Astrocyte of the cerebellum (primary cell): ENCODE measurements around the gene MAML2.

Source experiments
- DNase-seq: peaks from one replicate; pipeline ENCODE4 v3.0.0-alpha.2; 2011; ENCODE audit warnings: low read depth
- H3K4me3 ChIP-seq: 2 replicates; pipeline ENCODE4 v1.5.1; 2011; ENCODE audit warnings: mild to moderate bottlenecking, low read depth, low read length, moderate library complexity
- in situ Hi-C: cut with HindIII; loops from 2 replicates; pipeline ENCODE4 v1.10.0; 2017; ENCODE audit warnings: low sequenced_read_pairs
- TF ChIP-seq, protein P1 (sequence below): IDR thresholded peaks from 2 replicates; pipeline ENCODE4 v1.5.1; 2012; ENCODE audit warnings: low read length, low read depth, moderate library complexity, mild to moderate bottlenecking; ENCODE audit errors: missing control alignments

The MAML2 gene

GRCh38 chr11:96105944-96106343 is 237.1 kb downstream of the MAML2 start:
- TF ChIP-seq, protein P1, sequence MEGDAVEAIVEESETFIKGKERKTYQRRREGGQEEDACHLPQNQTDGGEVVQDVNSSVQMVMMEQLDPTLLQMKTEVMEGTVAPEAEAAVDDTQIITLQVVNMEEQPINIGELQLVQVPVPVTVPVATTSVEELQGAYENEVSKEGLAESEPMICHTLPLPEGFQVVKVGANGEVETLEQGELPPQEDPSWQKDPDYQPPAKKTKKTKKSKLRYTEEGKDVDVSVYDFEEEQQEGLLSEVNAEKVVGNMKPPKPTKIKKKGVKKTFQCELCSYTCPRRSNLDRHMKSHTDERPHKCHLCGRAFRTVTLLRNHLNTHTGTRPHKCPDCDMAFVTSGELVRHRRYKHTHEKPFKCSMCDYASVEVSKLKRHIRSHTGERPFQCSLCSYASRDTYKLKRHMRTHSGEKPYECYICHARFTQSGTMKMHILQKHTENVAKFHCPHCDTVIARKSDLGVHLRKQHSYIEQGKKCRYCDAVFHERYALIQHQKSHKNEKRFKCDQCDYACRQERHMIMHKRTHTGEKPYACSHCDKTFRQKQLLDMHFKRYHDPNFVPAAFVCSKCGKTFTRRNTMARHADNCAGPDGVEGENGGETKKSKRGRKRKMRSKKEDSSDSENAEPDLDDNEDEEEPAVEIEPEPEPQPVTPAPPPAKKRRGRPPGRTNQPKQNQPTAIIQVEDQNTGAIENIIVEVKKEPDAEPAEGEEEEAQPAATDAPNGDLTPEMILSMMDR: no peak
- H3K4me3 ChIP-seq: no peak overlapping the region
- in situ Hi-C loops: no loop called here
- DNase-seq: no peak

GRCh38 chr11:96105197-96105895 is 237.6 kb downstream of the MAML2 start:
- no peak for DNase-seq
- in situ Hi-C loops: no loop called here
- TF ChIP-seq, protein P1: no peak
- H3K4me3 ChIP-seq: no peak overlapping the region

DNA sequence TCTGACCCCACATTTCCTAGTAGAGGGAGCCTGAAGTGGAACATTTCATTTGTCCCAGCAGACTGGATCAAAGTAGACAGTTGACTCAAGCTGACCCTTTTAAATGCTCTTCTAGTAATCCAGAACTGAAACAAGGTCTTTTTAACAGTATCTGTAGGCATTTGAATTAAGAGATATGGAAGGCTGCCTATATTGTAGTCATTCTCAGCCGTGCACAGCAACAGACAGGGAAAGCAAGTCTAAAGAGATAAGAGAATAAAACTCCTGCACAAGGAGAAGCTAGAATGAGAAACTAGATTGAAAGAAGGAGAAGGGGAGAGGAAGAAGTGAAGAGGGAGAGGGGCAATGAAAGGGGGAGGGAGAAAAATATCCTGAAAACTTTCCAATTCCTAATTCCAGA is 238.5 kb downstream of the MAML2 start:
- in situ Hi-C loops: no loop called here
- H3K4me3 ChIP-seq: no peak overlapping the region
- TF ChIP-seq, protein P1: no peak
- DNase-seq: no peak

GRCh38 chr11:96103721-96104120 is 239.3 kb downstream of the MAML2 start:
- DNase-seq: no peak
- in situ Hi-C loops: no loop called here
- TF ChIP-seq, protein P1: no peak
- H3K4me3 ChIP-seq: no peak overlapping the region

DNA sequence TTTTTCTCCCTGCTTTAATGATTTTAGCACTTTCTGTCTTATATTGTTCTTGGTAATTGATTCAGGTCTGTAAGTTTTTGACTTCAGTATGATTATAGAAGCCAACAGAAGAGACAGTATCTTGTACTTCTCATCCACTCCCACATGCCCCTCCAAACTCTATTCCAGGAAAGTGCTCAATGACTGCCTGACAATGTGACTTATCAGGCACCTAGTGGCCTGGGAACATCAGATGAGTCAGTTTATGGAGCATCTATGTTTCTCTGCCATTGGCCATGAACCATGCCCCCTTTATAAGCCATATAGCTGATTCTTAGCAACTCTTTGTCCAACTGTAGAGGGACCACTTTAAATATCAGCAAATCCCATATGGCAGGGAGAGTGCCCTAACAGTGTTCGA is 239.9 kb downstream of the MAML2 start:
- in situ Hi-C loops: no loop called here
- TF ChIP-seq, protein P1: no peak
- H3K4me3 ChIP-seq: no peak overlapping the region
- DNase-seq: no peak

GRCh38 chr11:96102664-96103078 is 240.3 kb downstream of the MAML2 start:
- in situ Hi-C loops: no loop called here
- H3K4me3 ChIP-seq: no peak overlapping the region
- TF ChIP-seq, protein P1: no peak
- DNase-seq: peak; percentile 52
